ENCODE results near the gene MEX3D.

Gene MEX3D

DNA sequence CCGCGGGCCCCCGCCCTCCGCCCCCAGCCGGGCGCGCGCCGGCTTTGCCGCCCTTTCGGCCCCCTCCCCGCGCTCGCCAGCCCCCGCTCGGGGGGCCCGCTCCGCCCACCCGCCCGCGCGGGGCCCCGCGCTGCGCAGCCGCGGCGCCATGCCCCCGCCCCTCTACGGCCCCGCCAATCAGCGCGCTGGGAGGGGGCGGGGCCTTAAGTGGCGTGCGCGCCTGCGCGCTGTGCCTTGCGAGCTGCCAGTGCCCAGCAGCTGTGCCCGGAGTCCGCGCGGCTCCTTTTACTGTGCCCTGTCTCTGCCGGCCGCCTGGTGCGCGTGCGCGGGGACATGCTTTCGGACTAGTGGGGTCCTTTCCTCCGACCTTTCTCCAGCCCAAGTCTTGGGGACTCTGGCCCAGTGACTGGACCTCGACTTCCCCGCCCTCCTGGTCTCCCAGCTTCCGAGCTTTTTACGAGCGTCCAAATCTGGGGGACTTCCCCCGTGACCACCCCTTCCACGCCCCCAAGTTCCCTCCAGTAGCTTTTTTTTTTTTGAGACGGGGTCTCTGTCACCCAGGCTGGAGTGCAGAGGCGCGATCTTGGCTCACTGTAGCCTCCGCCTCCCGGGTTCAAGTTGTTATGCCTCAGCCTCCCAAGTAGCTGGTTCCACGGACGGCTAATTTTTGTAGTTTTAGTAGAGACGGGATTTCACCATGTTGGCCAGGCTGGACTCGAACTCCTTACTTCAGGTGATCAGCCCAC lies 24.8 kb upstream of the MEX3D start, which contains the start of gene MBD3:
Gene MBD3, minus strand, starts transcription at position 111 of the 746 bp plus-strand sequence. CDS start 234 bp downstream, outside the sequence.
- TF ChIP-seq ZNF70 (CRISPR knock-in tag; IDR thresholded peaks at IDR 0.05) (no peak), ZC3H10 (CRISPR knock-in tag; IDR thresholded peaks at IDR 0.05) (no peak), PPARA (CRISPR knock-in tag; IDR thresholded peaks at IDR 0.05; ENCODE audit: borderline replicate concordance) (no peak), TOX (CRISPR knock-in tag; IDR thresholded peaks at IDR 0.05; ENCODE audit: borderline replicate concordance) (no peak), ISL1 (CRISPR knock-in tag; IDR thresholded peaks at IDR 0.05) (no peak), ARNTL (CRISPR knock-in tag; IDR thresholded peaks at IDR 0.05; ENCODE audit: borderline replicate concordance, low read depth) (no peak), CSRNP3 (CRISPR knock-in tag; IDR thresholded peaks at IDR 0.05) (no peak), TSHZ2 (CRISPR knock-in tag; IDR thresholded peaks at IDR 0.05) (no peak), ZFP3 (CRISPR knock-in tag; IDR thresholded peaks at IDR 0.05) (no peak), GLIS3 (CRISPR knock-in tag; IDR thresholded peaks at IDR 0.05) (no peak), ESRRG (CRISPR knock-in tag; IDR thresholded peaks at IDR 0.05) (no peak), ZFP30 (CRISPR knock-in tag; IDR thresholded peaks at IDR 0.05) (no peak), RARB (CRISPR knock-in tag; IDR thresholded peaks at IDR 0.05) (no peak), ZNF8 (CRISPR knock-in tag; IDR thresholded peaks at IDR 0.05) (no peak)
- TF ChIP-seq, protein P1, sequence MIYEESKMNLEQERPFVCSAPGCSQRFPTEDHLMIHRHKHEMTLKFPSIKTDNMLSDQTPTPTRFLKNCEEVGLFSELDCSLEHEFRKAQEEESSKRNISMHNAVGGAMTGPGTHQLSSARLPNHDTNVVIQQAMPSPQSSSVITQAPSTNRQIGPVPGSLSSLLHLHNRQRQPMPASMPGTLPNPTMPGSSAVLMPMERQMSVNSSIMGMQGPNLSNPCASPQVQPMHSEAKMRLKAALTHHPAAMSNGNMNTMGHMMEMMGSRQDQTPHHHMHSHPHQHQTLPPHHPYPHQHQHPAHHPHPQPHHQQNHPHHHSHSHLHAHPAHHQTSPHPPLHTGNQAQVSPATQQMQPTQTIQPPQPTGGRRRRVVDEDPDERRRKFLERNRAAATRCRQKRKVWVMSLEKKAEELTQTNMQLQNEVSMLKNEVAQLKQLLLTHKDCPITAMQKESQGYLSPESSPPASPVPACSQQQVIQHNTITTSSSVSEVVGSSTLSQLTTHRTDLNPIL (CRISPR knock-in tag; IDR thresholded peaks at IDR 0.05; ENCODE audit: low read depth) = no peak
- TF ChIP-seq, protein P2, sequence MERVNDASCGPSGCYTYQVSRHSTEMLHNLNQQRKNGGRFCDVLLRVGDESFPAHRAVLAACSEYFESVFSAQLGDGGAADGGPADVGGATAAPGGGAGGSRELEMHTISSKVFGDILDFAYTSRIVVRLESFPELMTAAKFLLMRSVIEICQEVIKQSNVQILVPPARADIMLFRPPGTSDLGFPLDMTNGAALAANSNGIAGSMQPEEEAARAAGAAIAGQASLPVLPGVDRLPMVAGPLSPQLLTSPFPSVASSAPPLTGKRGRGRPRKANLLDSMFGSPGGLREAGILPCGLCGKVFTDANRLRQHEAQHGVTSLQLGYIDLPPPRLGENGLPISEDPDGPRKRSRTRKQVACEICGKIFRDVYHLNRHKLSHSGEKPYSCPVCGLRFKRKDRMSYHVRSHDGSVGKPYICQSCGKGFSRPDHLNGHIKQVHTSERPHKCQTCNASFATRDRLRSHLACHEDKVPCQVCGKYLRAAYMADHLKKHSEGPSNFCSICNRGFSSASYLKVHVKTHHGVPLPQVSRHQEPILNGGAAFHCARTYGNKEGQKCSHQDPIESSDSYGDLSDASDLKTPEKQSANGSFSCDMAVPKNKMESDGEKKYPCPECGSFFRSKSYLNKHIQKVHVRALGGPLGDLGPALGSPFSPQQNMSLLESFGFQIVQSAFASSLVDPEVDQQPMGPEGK (CRISPR knock-in tag; IDR thresholded peaks at IDR 0.05; ENCODE audit: borderline replicate concordance) = no peak
- ATAC-seq = peak; percentile 86

- TF ChIP-seq ZC3H10 (CRISPR knock-in tag; IDR thresholded peaks at IDR 0.05) (no peak), GLIS3 (CRISPR knock-in tag; IDR thresholded peaks at IDR 0.05) (peak; percentile 84; the same call in 1 of the 2 replicates), CSRNP3 (CRISPR knock-in tag; IDR thresholded peaks at IDR 0.05) (peak; percentile 31; the same call in 1 of the 2 replicates), POU6F1 (CRISPR knock-in tag; IDR thresholded peaks at IDR 0.05; ENCODE audit: borderline replicate concordance, low read depth) (no peak), CSDC2 (CRISPR knock-in tag; IDR thresholded peaks at IDR 0.05) (no peak)
- ATAC-seq = peak; percentile 70
These were observed 24.1 kb upstream of the MEX3D start for GRCh38 chr19:1592024-1592754.
